HG02642 (cell line): Measurements from ENCODE around the gene DCAF11.

Experiments used
- ATAC-seq: cut with Tn5 transposase; IDR thresholded peaks from one replicate; pipeline ENCODE4 v1.9.1; 2021; ENCODE audit warnings: mild to moderate bottlenecking; ENCODE audit not compliant: unreplicated experiment, poor library complexity

The DCAF11 gene

DNA sequence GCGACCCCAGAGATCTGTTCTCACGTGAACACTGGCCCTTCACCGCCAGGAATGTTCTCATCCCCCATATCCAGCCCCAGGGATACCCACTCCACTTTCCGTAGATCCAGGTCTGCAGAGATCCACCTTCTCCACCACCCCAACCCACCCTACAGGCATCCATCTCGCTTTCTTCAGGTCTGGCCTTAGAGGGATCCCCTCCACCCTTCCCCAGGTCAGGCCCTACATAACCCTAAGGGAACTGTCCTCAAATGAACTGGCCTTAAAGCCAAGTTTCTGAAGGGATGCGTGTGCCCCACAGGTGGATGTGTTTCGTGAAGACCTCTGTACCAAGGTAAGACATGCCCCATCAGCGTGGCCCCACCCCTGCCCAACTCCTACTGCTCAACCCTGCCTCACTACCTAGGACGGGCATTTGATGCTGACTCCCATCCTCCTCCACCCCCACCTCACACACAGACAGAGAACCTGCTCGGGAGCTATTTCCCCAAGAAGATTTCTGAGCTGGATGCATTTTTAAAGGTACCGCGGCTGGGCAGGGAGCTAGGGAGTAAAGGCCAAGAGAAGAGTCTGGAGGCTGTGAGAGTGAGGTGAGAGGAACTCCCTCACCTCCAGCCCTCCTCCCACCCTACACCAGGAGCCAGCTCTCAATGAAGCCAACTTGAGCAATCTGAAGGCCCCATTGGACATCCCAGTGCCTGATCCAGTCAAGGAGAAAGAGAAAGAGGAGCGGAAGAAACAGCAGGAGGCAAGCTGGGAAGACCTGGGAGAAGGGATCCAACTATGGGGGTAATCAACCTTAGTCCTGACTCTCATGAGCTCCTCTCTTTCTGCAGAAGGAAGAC lies 22.3 kb downstream of the DCAF11 start:
- no peak for ATAC-seq

- no peak for ATAC-seq
These were observed 23.2 kb downstream of the DCAF11 start for GRCh38 chr14:24137529-24138395.

DNA sequence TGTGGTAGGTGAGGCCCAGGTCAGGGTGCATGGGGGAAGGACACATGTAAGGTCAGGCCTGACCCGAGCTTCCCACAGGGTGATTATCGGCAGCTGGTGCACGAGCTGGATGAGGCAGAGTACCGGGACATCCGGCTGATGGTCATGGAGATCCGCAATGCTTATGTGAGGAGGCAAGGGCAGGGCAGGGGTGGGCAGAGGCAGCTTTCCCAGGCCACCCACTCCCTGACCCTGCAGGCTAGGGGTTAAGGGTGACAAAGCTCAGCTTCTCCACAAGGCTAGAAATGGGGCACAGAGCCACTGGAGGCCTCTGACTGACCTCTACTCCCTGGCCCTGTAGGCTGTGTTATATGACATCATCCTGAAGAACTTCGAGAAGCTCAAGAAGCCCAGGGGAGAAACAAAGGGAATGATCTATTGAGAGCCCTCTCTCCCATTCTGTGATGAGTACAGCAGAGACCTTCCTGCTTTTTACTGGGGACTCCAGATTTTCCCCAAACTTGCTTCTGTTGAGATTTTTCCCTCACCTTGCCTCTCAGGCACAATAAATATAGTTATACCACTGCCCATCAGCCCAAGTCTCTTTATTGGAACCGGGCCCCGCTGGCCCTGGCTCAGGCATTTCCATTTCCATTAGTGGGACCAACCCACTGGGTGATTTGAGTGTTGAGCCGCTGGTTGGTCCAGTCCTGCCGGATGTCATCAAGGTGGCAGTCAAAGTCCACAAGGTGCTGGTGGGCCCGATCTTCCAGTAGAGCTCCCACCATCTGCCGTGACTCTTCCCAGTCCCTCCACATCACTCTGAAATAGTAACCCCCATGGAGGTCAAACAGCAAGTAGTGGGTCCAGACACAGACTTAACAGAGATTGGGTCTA lies 24.1 kb downstream of the DCAF11 start:
- no peak for ATAC-seq

- no peak for ATAC-seq
These were observed 24.8 kb downstream of the DCAF11 start for GRCh38 chr14:24139272-24139934.

DNA sequence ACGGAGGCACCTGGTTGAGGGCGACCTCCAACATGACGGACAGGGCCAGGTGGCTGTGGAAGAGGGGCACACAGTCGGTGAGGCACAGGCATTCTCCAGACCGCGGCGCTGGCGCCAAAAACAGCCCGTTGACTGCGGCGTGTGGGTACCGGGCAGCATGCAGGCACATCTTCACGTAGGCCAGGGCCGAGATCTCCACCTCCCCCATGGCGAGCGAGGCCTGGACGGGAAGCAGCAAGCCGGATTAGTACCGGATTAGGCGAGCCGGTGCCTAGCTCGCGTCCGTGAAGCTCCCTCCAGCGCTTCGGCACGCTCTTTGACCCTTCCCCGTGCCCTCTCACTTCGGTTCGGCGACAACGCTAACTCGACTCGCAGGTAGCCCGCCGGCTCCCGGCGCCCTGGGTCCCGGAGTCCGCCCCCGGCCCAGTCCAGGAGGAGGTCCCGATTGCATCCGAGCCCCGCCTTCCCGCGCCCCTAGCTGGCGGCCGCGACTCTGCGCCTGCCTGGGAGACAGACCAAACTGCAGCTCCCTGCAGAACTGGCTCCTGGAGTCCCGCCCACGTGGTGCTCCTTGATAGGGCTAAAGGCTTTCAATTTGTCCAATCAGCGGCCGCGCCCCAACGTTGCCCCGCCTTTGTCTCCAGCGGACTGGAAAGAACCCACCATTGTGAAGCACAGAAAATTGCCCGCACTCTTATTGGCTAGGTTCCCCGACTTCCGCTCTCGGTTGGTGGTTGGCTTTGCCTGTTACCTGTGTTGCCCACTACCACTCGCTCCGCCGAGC lies 26.7 kb downstream of the DCAF11 start, which contains the start of gene EMC9:
Gene EMC9 (minus strand): TSS at position 495 of the 784 bp plus-strand sequence. CDS start 287 bp downstream, at position 208.
- peak; percentile 89 for ATAC-seq

GRCh38 chr14:24143511-24143910 lies 28.9 kb downstream of the DCAF11 start:
- ATAC-seq: no peak

DNA sequence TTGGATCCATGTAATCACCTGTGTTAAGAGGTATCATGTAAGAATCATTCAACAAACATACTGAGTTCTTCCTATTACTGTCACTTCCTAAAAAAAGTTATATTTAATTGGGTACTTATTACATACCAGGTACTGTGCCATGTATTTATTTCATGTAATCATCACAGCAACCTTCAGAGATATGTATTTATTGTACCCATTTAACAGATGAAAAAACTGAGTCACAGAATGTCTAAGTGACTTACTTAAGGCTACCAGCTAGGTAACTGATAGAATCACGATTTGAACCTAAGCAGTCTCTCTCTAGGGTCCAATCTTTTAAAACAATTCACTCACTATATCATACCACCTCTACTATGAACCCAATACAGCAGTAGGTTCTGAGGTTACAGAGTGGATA lies 29.9 kb downstream of the DCAF11 start:
- no peak for ATAC-seq

DNA sequence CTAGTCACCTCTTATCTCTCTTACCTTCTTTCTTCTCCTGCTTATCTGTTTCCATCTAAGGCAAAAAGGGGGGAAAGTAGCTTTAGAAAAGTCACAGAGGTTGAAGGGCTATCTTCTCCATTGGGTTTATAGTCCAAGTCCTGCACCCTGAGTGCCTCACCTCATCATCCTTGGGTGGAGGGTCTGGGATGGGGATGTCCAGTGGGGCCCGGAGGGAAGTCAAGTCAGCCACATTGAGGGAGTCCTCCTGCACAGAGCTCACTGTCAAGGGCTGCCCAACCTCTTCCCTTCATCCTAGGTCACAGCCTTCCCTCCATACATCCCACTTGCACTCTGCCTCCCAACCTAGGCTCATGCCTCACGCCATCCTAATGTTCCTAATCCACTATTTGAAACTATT lies 30.6 kb downstream of the DCAF11 start:
- ATAC-seq: no peak

GRCh38 chr14:24145690-24146452 lies 31.3 kb downstream of the DCAF11 start:
- ATAC-seq: no peak

DNA sequence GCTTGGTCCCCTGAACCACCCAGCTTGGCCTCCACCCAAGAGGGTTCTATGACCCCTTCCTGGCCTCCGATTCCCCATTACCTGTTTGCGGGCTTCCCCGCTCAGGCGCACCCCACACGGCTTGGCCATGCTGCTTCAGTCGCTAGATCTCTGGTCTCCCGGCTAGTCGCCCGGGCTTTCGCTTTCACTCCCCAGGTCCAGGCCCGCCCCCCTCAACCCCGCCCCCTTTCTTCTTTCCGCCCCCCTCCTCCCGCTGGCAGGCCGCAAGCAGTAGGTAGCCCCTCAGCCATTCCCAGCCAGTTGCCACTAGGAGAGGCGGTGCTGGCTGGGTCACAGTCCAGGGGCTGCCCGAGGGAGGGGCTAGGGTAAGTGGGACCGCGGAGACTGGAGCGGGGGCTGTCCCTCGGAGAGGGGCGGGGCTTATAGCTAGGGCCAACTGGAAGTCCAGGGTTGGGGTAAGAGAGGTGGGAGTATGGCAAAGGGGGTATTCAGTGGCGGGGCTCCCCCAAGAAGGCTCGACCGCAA lies 31.9 kb downstream of the DCAF11 start, which contains the start of gene PSME2:
Gene PSME2 (minus strand): TSS at position 158 of the 525 bp plus-strand sequence. CDS start 29 bp downstream, at position 129.
- ATAC-seq: peak; percentile 73

DNA sequence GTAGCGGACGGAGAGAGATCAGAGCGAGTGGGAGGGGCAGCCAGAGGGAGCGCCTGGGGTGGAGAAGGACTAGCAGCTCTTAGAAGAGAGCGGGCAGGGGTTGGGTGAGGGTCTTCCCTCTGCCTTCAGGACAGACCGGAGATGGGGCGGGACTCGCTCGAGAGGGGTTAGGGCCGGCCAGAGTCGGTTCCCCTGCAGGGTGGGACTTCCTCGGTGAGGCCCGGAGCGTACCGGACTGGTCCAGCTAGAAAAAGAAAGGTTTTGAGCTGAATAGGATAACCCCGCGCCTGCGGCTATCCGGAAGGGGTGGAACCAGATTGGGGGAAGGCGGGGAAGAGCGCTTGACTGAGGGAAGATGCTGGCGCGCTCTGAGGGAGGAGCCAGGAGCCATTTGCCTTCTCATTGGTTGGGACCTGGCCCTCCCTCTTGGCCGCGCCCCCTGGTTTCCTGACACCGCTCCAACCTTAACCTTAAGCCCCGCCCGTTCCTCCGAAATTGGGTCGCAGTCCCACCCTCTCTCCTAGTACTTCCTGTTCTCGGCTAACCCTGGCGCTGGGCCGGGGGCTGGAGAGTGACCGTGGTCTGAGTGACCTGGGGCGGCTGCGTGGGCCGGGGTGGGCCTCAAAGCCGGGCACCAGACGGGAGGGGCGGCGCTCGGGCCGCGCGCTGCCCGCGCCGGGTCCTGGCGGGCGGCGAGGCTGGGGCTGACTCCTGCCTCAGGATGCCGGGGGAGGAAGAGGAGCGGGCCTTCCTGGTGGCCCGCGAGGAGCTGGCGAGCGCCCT lies 32.6 kb downstream of the DCAF11 start, which contains the start of gene RNF31:
Gene RNF31 (plus strand): TSS at position 521 of the 783 bp plus-strand sequence. CDS start 201 bp downstream, at position 722.
- peak; percentile 82 for ATAC-seq

GRCh38 chr14:24147761-24148428 lies 33.3 kb downstream of the DCAF11 start:
- ATAC-seq: no peak

DNA sequence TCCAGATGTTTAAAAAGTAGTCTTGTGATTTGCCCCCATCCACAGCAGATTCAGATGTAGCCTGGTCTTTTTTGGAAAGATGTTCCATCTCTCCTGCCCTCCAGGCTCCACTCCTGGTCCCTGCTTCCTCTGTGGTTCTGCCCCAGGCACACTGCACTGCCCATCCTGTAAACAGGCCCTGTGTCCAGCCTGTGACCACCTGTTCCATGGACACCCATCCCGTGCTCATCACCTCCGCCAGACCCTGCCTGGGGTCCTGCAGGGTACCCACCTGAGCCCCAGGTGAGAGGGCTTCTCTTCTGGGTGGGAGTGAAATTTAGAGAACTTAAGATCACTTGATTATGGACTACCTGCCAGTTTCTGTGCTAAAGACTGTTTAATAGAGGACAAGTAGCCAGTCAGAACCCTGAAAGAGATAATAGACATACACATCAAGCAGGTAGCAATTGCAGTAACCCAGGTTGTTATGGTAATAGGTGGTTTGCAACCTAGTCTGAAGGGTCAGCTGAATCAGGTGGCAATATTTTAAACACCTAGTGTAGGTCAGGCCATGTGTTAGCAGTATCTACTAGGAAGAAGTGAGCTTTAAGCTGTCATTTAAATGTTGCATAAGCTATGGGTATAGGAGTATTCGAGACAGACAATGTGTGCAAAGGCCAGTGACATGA lies 34.9 kb downstream of the DCAF11 start:
- ATAC-seq: no peak

DNA sequence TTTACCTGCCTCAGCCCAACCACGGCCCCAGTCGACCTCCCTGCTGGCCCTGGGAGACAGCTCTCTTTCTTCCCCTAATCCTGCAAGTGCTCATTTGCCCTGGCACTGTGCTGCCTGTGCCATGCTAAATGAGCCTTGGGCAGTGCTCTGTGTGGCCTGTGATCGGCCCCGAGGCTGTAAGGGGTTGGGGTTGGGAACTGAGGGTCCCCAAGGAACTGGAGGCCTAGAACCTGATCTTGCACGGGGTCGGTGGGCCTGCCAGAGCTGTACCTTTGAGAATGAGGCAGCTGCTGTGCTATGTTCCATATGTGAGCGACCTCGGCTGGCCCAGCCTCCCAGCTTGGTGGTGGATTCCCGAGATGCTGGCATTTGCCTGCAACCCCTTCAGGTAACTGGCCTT lies 35.5 kb downstream of the DCAF11 start:
- no peak for ATAC-seq

DNA sequence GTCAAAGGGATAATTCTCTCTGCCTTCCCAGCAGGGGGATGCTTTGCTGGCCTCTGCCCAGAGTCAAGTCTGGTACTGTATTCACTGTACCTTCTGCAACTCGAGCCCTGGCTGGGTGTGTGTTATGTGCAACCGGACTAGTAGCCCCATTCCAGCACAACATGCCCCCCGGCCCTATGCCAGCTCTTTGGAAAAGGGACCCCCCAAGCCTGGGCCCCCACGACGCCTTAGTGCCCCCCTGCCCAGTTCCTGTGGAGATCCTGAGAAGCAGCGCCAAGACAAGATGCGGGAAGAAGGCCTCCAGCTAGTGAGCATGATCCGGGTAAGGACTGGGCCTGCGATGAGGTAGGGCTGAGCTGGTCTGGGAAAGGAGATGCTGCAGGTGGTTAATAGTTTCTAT lies 36.0 kb downstream of the DCAF11 start:
- ATAC-seq: no peak

- ATAC-seq: no peak
These were observed 36.4 kb downstream of the DCAF11 start for GRCh38 chr14:24150993-24151392.
